Esophagus muscularis mucosa (tissue), 4 donors: Measurements from ENCODE around the gene UQCRH. TPM values are rescaled to one million over a fixed set of nuclear protein-coding genes. Genes with fewer than 3 reads are reported as not detected.
"Not testable (repeated sequence)": the region's sequence is repeated elsewhere in the genome, so short reads cannot be mapped to it uniquely, and the experiment has no call there.

Experiments used
- DNase-seq: peaks from one replicate; pipeline ENCODE4 v3.0.0-alpha.2; 2017; ENCODE audit errors: extremely low spot score
- H3K27ac ChIP-seq, 4 donors: fragments of 200-600 bp; sonication (generic); replicated peaks in 1 of 4; 1 replicate in 3 of 4; 2 replicates in 1 of 4; pipeline ENCODE4 v1.5.1; 2016 to 2019; ENCODE audit warnings: mild to moderate bottlenecking in 1 of 4
- H3K27me3 ChIP-seq, 4 donors: fragments of 200-600 bp; sonication (generic); one replicate each; pipeline versions ENCODE4 v1.5.1 to v1.6.0; 2016 to 2019
- H3K36me3 ChIP-seq, 4 donors: fragments of 200-600 bp; sonication (generic); one replicate each; pipeline ENCODE4 v1.5.1; 2016 to 2019
- H3K4me1 ChIP-seq, 4 donors: fragments of 200-600 bp; sonication (generic); one replicate each; pipeline ENCODE4 v1.5.1; 2016 to 2019
- H3K4me3 ChIP-seq, 4 donors: fragments of 200-600 bp; sonication (generic); 1 replicate in 2 of 4; 2 replicates in 2 of 4; pipeline ENCODE4 v1.5.1; 2016 to 2019; ENCODE audit warnings: mild to moderate bottlenecking in 4 of 4, moderate library complexity in 1 of 4
- H3K9me3 ChIP-seq, 4 donors: fragments of 200-600 bp; sonication (generic); 1 replicate in 3 of 4; 2 replicates in 1 of 4; pipeline ENCODE4 v1.5.1; 2016 to 2019
- CTCF ChIP-seq, 3 experiments: fragments of 200-600 bp in 2 of 3; fragments of 450-650 bp in 1 of 3; sonication (generic) in 2 of 3; IDR thresholded peaks; one replicate each; pipeline ENCODE4 v1.5.1; 2017 to 2019; ENCODE audit warnings: antibody characterized with exemption in 3 of 3, mild to moderate bottlenecking in 2 of 3, moderate library complexity in 1 of 3
- EP300 ChIP-seq: sonication (generic); formaldehyde crosslinking; IDR thresholded peaks from one replicate; pipeline ENCODE4 v1.6.1; 2017; ENCODE audit warnings: antibody characterized with exemption
- POLR2A ChIP-seq: fragments of 450-650 bp; IDR thresholded peaks from one replicate; pipeline ENCODE4 v1.6.1; 2017; ENCODE audit warnings: antibody characterized with exemption, moderate library complexity, mild to moderate bottlenecking, low read depth
- POLR2AphosphoS5 ChIP-seq, 2 donors: sonication (generic); formaldehyde crosslinking; IDR thresholded peaks; one replicate each; pipeline ENCODE4 v1.6.1; 2017; ENCODE audit warnings: antibody characterized with exemption in 2 of 2
- WGBS: methylation state at CpG from one replicate; pipeline ENCODE4 v1.1.5; 2018; 5-methylcytosine and 5-hydroxymethylcytosine counted together
- intact Hi-C: fragments of 100-400 bp; cut with DNase I; formaldehyde crosslinking; loops from one replicate; pipeline ENCODE4 v1.15.1; 2023
- total RNA-seq, 4 donors: library from RNA; depleted of rRNA; stranded (reverse); fragments of >200 nt; gene quantifications; one replicate each; pipeline versions ENCODE4 v1.1.0 to v1.2.1, GENCODE V29; 2016

UQCRH gene
- total RNA-seq, 4 donors from 2014 or later, result 148 to 412 (median 283) TPM

- no peak for DNase-seq
- H3K36me3 ChIP-seq, result peaks cover 15 to 49% (median 45%) of the 10 kb centered on the region in 4 donors
- 93% methylated on average over 4 of the region's 4 CpGs for WGBS
- intact Hi-C loops, result no loop called here
- H3K27me3 ChIP-seq, result peaks cover 0 to 7% (median 0%) of the 10 kb centered on the region in 4 donors
- peaks cover 10 to 29% (median 20%) of the 10 kb centered on the region in 4 donors for H3K4me1 ChIP-seq
- no peak overlapping the region for H3K27ac ChIP-seq
- no peaks in the 10 kb centered on the region for H3K9me3 ChIP-seq
- no peak overlapping the region for H3K4me3 ChIP-seq
- TF ChIP-seq POLR2AphosphoS5 (IDR thresholded peaks at IDR 0.05) (no peak), CTCF (IDR thresholded peaks at IDR 0.05) (no peak), POLR2A (no peak)
Observed at GRCh38 chr1:46343705-46344104, 40.2 kb downstream of the UQCRH start.

- peaks cover 10 to 26% (median 20%) of the 10 kb centered on the region in 4 donors for H3K4me1 ChIP-seq
- H3K4me3 ChIP-seq, result no peak overlapping the region
- no peak for DNase-seq
- 79% methylated on average over 3 of the region's 3 CpGs for WGBS
- intact Hi-C loops, result no loop called here
- no peaks in the 10 kb centered on the region for H3K9me3 ChIP-seq
- TF ChIP-seq EP300 (no peak), POLR2AphosphoS5 (IDR thresholded peaks at IDR 0.05) (no peak), CTCF (IDR thresholded peaks at IDR 0.05) (no peak)
- H3K27ac ChIP-seq, result no peak overlapping the region
- H3K27me3 ChIP-seq, result peaks cover 0 to 7% (median 0%) of the 10 kb centered on the region in 4 donors
- H3K36me3 ChIP-seq, result peaks cover 22 to 55% (median 53%) of the 10 kb centered on the region in 4 donors
Observed at GRCh38 chr1:46344481-46344880, 41.0 kb downstream of the UQCRH start.

GRCh38 chr1:46345281-46345680 lies 41.8 kb downstream of the UQCRH start:
- Histone ChIP-seq H3K27me3 (peaks cover 0 to 5% (median 0%) of the 10 kb centered on the region in 4 donors), H3K36me3 (peaks cover 25 to 63% (median 61%) of the 10 kb centered on the region in 4 donors), H3K9me3 (no peaks in the 10 kb centered on the region), H3K27ac (no peak overlapping the region), H3K4me3 (no peak overlapping the region), H3K4me1 (peaks cover 10 to 23% (median 16%) of the 10 kb centered on the region in 4 donors)
- TF ChIP-seq POLR2A (no peak), CTCF (IDR thresholded peaks at IDR 0.05) (no peak), EP300 (no peak), POLR2AphosphoS5 (IDR thresholded peaks at IDR 0.05) (no peak)
- no peak for DNase-seq
- intact Hi-C loops, result no loop called here

- no peak overlapping the region for H3K27ac ChIP-seq
- intact Hi-C loops, result no loop called here
- no peaks in the 10 kb centered on the region for H3K27me3 ChIP-seq
- WGBS, result 82% methylated on average over 2 of the region's 2 CpGs
- H3K9me3 ChIP-seq, result no peaks in the 10 kb centered on the region
- H3K4me3 ChIP-seq, result no peak overlapping the region
- H3K36me3 ChIP-seq, result peaks cover 58 to 93% (median 86%) of the 10 kb centered on the region in 4 donors
- no peak for DNase-seq
- H3K4me1 ChIP-seq, result peaks cover 0 to 6% (median 0%) of the 10 kb centered on the region in 4 donors
- TF ChIP-seq POLR2A (no peak), CTCF (IDR thresholded peaks at IDR 0.05) (no peak), POLR2AphosphoS5 (IDR thresholded peaks at IDR 0.05) (no peak), EP300 (no peak)
Observed at GRCh38 chr1:46352363-46352762, 48.9 kb downstream of the UQCRH start.

GRCh38 chr1:46355920-46356319 lies 52.4 kb downstream of the UQCRH start:
- H3K36me3 ChIP-seq, result peaks cover 66 to 98% (median 91%) of the 10 kb centered on the region in 4 donors
- 88% methylated on average over 5 of the region's 5 CpGs for WGBS
- H3K27ac ChIP-seq, H3K4me1 ChIP-seq, H3K9me3 ChIP-seq, H3K27me3 ChIP-seq, DNase-seq, H3K4me3 ChIP-seq, intact Hi-C loops: not testable (repeated sequence)
